Activated CD4-positive, CD25-positive, alpha-beta regulatory T cell treated with anti-CD3 and anti-CD28 coated beads, Interleukin-2, amount 50 U/mL, for 72 hours (primary cell): ENCODE results near the gene NPR1.
A peak's percentile ranks its signal among the peaks of the same experiment; 100 is the strongest.
"Not testable (repeated sequence)": the region's sequence is repeated elsewhere in the genome, so short reads cannot be mapped to it uniquely, and the experiment has no call there.

Experiments used
- DNase-seq: peaks from one replicate; pipeline ENCODE4 v3.0.0; 2021

NPR1 gene

DNA sequence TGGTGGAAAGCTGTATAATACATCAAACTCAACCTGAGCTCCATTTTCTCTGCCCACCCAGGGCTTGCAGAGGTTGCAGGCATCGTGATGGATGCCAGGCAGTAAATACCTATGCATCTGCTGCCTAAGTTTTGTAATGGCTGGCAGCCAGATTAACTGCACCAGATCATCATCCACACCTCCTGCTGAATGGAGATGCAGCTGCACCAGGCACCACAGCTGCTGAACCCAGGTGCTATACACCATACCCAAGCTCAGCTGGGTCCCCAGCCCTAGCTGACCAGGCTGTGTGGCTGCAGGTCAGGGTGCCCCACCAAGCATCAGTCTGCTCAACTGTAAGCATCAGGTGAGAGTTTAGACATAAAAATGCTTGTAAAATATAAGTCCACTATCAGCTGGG, 26.7 kb upstream of the NPR1 start:
- no peak for DNase-seq

DNA sequence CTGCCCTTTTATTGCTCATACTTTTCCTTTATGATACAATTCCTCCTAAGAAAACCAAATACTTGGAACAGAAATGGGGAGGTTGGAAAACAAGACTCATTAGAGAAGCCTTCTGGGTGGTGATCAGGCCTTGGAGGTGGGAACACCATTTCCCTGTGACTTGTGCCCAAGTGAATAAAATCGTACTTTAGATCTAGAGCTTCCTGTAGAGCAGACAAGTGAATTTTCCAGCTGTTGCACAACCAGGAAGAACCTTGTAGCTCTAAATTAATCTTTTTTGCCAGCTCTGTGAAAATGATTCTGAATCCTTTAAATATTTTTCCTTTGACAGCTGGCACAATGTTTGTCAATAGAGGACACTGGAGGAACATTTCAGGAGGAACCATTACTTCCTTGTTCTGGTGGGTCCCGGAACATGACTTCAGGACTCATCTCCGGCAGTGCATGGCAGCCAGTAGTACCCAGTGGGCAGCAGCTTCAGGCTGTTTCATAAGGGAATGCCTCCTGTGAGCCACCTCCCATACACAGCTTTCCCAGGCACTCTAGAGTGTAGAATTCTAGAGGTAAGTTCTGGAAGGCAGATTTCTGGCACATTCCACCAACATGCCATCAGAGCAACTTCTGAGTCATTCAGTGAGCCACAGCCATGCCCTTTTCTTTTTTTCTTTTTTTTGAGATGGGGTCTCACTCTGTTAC, 25.5 kb upstream of the NPR1 start:
- no peak for DNase-seq

GRCh38 chr1:153655333-153655732, 23.2 kb upstream of the NPR1 start:
- no peak for DNase-seq

- DNase-seq: peak; percentile 91
Observed at GRCh38 chr1:153658400-153659174, 19.9 kb upstream of the NPR1 start, which contains the start of gene SNAPIN. TSS of gene SNAPIN (plus strand) at chr1:153658703. CDS start at chr1:153658744, 41 bp downstream.

DNA sequence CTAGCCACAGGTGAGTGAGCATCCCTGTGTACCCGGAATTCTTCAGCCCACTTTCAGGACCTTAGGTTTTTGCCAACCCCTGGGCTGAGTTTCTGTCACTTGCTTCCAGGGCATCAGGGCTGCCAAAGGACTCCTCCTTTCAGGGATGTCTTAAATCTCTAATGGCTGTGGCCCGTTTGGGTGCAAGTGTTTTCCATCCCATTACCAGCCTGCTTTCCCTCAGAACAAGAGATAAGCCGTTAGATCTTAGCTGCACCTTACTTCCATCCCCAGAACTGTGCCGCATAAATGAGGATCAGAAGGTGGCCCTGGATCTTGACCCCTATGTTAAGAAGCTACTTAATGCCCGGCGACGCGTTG, 19.3 kb upstream of the NPR1 start:
- no peak for DNase-seq

DNA sequence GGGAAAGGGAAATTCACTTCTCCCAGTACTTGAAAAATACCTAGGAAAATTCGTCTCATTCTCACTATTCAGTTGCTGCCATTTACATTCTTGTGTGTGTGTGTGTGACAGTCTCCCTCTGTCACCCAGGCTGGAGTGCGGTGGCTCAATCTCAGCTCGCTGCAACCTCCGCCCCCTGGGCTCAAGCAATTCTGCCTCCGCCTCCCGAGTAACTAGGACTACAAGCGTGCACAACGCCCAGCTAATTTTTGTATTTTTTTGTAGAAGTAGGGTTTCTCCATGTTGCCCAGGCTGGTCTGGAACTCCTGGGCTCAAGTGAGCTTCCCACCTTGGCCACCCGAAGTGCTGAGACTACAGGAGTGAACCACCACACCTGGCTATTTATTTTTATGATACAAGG, 18.8 kb upstream of the NPR1 start:
- DNase-seq: no peak

GRCh38 chr1:153661111-153661708, 17.3 kb upstream of the NPR1 start:
- no peak for DNase-seq

GRCh38 chr1:153662269-153662668, 16.2 kb upstream of the NPR1 start:
- DNase-seq: no peak

- no peak for DNase-seq
Observed at GRCh38 chr1:153663211-153663610, 15.3 kb upstream of the NPR1 start.

DNA sequence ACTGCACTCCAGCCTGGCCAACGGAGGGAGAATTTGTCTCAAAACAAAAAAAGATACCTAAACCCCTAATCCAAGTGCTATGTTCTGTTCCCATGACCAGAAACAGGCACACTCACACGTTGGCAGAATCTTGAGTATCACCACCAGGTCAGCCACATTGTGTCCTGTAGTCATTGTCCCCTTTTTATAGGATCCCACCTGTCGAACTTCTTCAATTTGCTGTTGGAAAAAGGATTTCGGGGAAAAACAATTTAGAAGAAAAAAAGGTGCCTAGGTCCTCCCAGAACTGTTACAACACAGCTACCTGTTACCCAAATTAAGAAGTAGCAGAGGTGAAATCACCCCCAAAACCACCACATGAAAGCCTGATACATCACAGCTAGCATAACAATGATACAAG, 11.0 kb upstream of the NPR1 start:
- no peak for DNase-seq

GRCh38 chr1:153668672-153669071, 9.8 kb upstream of the NPR1 start:
- DNase-seq: not testable (repeated sequence)

- DNase-seq: no peak
Observed at GRCh38 chr1:153669606-153670005, 8.9 kb upstream of the NPR1 start.

DNA sequence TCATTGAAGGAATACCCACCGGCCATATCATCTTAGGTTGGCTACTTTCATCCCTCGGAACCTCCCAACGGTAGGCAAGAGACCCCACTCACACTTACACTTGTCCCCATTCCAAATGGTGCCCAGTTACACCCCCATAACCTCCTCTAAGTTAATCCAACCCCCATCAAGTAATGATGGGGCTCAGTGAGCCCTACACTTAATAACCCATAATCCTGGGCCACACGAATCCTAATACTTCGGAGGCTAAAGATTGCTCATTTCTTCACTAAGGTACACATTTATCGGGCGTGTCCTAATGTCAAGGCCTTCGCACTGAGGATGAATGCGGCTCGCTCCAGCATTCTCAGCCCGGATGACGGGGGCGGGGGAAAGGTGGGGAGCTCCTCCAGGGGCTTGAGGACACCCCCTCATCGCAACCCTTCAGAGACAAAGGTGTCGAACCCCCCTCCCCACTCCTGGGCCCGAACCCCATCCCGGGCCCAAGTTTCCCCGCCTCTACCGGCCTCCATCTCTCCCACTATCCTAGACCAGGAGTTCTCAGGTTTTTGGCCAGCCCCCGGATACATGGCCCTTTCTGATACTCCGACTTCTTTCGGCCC, 8.1 kb upstream of the NPR1 start:
- no peak for DNase-seq

GRCh38 chr1:153670859-153671627, 7.4 kb upstream of the NPR1 start, which contains the start of gene ILF2:
TSS of gene ILF2 (minus strand) at chr1:153670993. CDS start at chr1:153670922, 71 bp downstream.
- peak; percentile 93 for DNase-seq

- DNase-seq: peak; percentile 52
Observed at GRCh38 chr1:153671628-153672353, 6.7 kb upstream of the NPR1 start.

- no peak for DNase-seq
Observed at GRCh38 chr1:153673511-153673910, 5.0 kb upstream of the NPR1 start.

- DNase-seq: peak; percentile 41
Observed at GRCh38 chr1:153677718-153678518, 570 bp upstream of the NPR1 start.

DNA sequence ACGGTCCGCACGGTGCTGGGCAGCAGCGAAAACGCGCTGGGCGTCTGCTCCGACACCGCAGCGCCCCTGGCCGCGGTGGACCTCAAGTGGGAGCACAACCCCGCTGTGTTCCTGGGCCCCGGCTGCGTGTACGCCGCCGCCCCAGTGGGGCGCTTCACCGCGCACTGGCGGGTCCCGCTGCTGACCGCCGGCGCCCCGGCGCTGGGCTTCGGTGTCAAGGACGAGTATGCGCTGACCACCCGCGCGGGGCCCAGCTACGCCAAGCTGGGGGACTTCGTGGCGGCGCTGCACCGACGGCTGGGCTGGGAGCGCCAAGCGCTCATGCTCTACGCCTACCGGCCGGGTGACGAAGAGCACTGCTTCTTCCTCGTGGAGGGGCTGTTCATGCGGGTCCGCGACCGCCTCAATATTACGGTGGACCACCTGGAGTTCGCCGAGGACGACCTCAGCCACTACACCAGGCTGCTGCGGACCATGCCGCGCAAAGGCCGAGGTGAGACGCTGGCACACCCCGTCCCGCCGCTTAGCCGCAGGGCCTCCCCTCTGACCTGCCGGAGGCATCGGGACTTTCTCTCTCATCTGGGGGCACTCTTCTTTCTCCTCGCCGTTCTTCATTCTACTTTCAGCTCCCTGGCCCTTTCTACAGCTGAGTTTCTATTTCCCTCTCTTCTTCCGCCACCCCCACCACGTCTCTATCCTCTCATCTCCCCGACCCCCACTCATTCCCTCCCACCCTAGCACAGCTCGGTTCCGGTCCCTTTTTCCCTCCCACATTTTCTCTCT, 1.0 kb downstream of the NPR1 start:
- no peak for DNase-seq

GRCh38 chr1:153680120-153680403, 1.6 kb downstream of the NPR1 start:
- no peak for DNase-seq

DNA sequence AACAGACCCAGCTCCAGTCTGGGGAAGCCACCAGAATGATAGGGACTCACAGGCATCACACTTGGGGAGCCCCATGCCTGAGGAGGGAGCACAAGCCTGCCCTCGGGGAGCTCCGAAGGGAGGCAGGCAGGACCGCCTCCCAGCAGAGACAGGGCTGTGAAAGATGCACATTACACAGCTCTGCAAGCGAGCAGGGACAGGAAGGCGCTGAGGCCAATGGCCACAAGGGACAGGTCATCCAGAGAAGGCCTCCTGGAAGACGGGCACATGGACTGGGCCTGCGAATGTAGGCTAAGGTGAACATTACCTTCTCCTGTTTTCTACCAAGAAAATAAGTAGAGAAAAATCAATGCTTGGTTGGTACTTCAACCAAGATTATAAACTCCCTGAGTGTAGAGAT, 4.2 kb downstream of the NPR1 start:
- no peak for DNase-seq

DNA sequence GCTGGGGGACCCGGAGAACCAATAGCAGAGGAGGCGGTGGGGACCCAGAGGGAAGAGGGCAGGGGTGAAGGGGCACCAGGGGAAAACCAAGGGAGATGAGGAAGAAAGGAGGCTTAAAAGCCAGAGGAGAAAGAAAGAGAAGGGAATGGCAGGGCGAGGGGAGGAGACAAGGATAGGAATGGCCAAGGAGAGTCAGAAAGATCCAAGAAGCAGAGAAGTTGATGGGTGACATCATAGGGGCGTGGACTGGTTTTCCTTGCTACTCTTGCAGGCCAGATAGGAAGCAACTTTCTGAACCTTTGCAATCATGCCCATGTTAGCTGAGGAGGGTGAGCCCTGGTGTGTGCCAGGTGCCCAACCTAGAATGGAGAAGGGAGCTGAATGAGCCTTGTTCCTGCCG, 5.4 kb downstream of the NPR1 start:
- no peak for DNase-seq
